ENCODE data around the gene MAZ.

DNA sequence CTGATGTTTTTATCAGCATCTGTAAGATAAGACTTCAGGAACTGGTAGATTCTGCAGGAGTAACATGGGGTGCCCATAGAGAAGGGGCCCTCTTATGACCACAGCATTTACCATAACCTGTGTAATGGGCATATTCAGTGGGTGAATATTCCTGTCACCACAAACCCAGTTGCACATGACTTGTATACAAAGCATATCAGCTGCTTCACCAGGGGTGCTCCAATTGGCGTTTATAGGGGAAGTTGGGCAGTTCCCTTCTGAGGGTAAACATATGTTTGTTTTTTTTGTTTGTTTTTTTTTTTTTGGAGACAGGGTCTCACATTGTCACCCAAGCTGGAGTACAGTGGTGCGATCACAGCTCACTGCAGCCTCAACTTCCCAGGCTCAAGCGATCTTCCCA, 39.8 kb upstream of the MAZ start:
- TF ChIP-seq, protein P1, sequence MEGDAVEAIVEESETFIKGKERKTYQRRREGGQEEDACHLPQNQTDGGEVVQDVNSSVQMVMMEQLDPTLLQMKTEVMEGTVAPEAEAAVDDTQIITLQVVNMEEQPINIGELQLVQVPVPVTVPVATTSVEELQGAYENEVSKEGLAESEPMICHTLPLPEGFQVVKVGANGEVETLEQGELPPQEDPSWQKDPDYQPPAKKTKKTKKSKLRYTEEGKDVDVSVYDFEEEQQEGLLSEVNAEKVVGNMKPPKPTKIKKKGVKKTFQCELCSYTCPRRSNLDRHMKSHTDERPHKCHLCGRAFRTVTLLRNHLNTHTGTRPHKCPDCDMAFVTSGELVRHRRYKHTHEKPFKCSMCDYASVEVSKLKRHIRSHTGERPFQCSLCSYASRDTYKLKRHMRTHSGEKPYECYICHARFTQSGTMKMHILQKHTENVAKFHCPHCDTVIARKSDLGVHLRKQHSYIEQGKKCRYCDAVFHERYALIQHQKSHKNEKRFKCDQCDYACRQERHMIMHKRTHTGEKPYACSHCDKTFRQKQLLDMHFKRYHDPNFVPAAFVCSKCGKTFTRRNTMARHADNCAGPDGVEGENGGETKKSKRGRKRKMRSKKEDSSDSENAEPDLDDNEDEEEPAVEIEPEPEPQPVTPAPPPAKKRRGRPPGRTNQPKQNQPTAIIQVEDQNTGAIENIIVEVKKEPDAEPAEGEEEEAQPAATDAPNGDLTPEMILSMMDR (IDR thresholded peaks at IDR 0.05): no peak
- no peak for TF ChIP-seq POLR2A (IDR thresholded peaks at IDR 0.05)

Measured in thyroid gland (tissue), 4 donors.